NCI-H128 (cell line): ENCODE measurements around the gene SMARCA1.
A peak's percentile ranks its signal among the peaks of the same experiment; 100 is the strongest.
"Not testable (repeated sequence)": the region's sequence is repeated elsewhere in the genome, so short reads cannot be mapped to it uniquely, and the experiment has no call there.

Experiments
- DNase-seq: peaks from one replicate; lab custom pipeline; 2025; ENCODE audit not compliant: unreplicated experiment; lab: John Stamatoyannopoulos, UW

Gene SMARCA1

GRCh38 chrX:129523079-129523911 lies at the start of gene SMARCA1:
SMARCA1 (minus strand) TSS chrX:129523490; CDS start chrX:129523370, 120 bp downstream.
- DNase-seq: no peak

GRCh38 chrX:129572422-129572821 lies 49.1 kb upstream of the SMARCA1 start:
- no peak for DNase-seq

- no peak for DNase-seq
Measured at GRCh38 chrX:129568349-129568748, 45.1 kb upstream of the SMARCA1 start.

GRCh38 chrX:129566073-129566472 lies 42.8 kb upstream of the SMARCA1 start:
- no peak for DNase-seq

GRCh38 chrX:129565046-129565650 lies 41.9 kb upstream of the SMARCA1 start:
- DNase-seq: no peak

- not testable (repeated sequence) for DNase-seq
Measured at GRCh38 chrX:129564345-129564744, 41.1 kb upstream of the SMARCA1 start.

GRCh38 chrX:129561453-129561852 lies 38.2 kb upstream of the SMARCA1 start:
- DNase-seq: no peak

- no peak for DNase-seq
Measured at GRCh38 chrX:129559783-129560182, 36.5 kb upstream of the SMARCA1 start.

- DNase-seq: no peak
Measured at GRCh38 chrX:129557844-129558480, 34.7 kb upstream of the SMARCA1 start.

GRCh38 chrX:129556806-129557315 lies 33.6 kb upstream of the SMARCA1 start:
- DNase-seq: no peak

GRCh38 chrX:129554816-129555215 lies 31.5 kb upstream of the SMARCA1 start:
- DNase-seq: not testable (repeated sequence)

- DNase-seq: no peak
Measured at GRCh38 chrX:129553619-129554288, 30.5 kb upstream of the SMARCA1 start.

GRCh38 chrX:129549124-129549523 lies 25.8 kb upstream of the SMARCA1 start:
- DNase-seq: no peak

- DNase-seq: no peak
Measured at GRCh38 chrX:129545408-129545807, 22.1 kb upstream of the SMARCA1 start.

GRCh38 chrX:129544780-129545179 lies 21.5 kb upstream of the SMARCA1 start:
- no peak for DNase-seq

- no peak for DNase-seq
Measured at GRCh38 chrX:129540722-129541184, 17.5 kb upstream of the SMARCA1 start.

GRCh38 chrX:129540068-129540653 lies 16.9 kb upstream of the SMARCA1 start, which contains the start of gene OCRL:
OCRL (plus strand) TSS chrX:129540259; CDS start chrX:129540440, 181 bp downstream.
- DNase-seq: peak; percentile 3

- no peak for DNase-seq
Measured at GRCh38 chrX:129534816-129535578, 11.7 kb upstream of the SMARCA1 start.

- no peak for DNase-seq
Measured at GRCh38 chrX:129531132-129531531, 7.8 kb upstream of the SMARCA1 start.

GRCh38 chrX:129530410-129530809 lies 7.1 kb upstream of the SMARCA1 start:
- no peak for DNase-seq
